GM10266 (cell line): ENCODE measurements around the gene PLA2G1B.
A peak's percentile ranks its signal among the peaks of the same experiment; 100 is the strongest.
"Not testable (repeated sequence)": the region's sequence is repeated elsewhere in the genome, so short reads cannot be mapped to it uniquely, and the experiment has no call there.

Experiments used
- DNase-seq: peaks from one replicate; pipeline ENCODE4 v3.0.0; 2012; ENCODE audit errors: extremely low spot score
- CTCF ChIP-seq: IDR thresholded peaks from 2 replicates; pipeline ENCODE4 v1.5.1; 2012; ENCODE audit warnings: mild to moderate bottlenecking, low read depth; ENCODE audit not compliant: control insufficient read depth, insufficient read depth; ENCODE audit errors: missing control alignments

The PLA2G1B gene

DNA sequence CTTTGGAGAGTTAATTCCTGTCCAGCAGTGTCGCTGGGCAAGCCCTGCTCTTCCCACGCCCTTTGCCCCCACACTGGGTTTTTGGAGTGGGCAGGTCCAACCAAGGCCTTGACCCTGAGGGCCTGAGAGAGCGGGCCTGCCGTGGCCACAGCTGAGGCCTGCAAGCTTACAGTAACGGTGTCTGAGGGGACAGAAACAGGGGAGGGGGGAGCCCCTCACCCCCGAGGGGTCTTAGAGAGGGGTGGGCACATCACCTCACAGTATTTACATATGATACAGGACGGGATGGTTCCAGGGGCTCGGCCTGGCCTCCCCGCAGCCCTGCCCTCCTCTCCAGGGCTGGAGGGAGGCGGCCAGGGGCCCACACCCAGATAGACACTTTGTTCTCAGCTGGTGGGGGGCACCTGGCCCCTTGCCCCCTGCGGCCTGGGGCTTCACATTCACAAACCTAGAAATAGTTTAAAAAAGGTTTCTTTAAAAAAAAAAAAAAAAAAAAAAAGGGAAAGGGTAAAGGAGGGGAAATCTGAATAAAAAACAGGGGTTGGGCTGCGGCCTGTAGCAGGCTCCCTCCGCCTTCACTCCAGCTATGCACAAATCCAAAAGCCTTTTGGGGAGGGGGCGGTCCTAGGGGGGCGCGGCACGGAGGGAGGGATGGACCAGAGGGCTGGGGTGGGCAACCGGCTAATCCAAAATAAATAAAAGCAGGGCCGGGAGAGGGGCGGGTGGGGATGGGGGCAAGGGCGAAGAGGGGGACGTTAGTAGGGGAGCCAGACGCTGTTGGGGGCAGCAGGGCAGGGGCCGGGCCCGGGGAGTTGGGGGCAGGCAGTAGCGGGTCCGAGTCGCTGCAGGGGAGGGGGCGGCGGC, 14.8 kb upstream of the PLA2G1B start:
- TF ChIP-seq CTCF: no peak
- DNase-seq: peak; percentile 6

DNA sequence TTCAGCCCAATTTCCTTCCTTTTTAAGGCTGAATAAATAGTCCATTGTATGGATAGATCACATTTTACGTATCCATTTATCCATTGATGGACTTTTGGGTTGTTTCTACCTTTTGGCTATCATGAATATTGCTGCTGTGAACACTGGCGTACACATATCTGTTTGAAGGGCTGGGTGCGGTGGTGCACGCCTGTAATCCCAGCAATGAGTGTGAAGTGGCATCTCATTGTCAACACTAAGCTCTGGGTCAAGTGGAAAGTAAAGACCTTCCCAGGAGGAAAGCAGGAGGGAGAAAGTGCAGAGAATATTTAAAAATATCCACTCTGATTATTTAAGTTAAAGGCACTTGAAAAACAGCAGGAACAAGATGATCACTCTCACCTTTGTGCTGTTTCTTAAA, 11.7 kb upstream of the PLA2G1B start:
- no peak for TF ChIP-seq CTCF
- DNase-seq: no peak

DNA sequence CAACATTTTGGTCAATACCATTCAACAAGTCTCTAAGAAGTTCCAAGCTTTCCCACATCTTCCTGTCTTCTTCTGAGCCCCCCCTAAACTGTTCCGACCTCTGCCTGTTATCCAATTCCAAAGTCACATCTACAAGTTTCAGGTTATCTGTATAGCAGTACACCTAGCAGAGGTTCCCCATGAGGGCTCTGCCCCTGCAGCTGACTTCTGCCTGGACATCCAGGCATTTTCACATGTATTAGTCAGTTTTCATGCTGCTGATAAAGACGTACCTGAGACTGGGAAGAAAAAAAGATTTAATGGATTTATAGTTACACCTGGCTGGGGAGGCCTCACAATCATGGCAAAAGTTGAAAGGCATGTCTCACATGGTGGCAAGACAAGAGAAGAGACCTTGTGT, 10.2 kb upstream of the PLA2G1B start:
- TF ChIP-seq CTCF: no peak
- no peak for DNase-seq

DNA sequence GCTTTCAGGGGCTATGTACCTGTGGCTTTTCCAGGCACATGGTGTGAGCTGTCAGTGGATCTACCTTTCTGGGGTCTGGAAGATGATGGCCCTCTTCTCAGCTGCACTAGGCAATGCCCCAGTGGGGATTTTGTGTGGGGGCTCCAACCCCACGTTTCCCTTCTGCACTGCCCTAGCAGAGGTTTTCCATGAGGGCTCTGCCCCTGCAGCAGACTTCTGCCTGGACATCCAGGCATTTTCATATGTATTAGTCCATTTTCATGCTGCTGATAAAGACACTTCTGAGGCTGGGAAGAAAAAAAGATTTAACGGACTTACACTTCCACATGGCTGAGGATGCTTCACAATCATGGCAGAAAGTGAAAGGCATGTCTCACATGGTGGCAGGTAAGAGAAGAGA, 8.8 kb upstream of the PLA2G1B start:
- not testable (repeated sequence) for DNase-seq

GRCh38 chr12:120335447-120335846, 7.9 kb upstream of the PLA2G1B start:
- peak; percentile 8 for DNase-seq
- TF ChIP-seq CTCF: peak; percentile 58

DNA sequence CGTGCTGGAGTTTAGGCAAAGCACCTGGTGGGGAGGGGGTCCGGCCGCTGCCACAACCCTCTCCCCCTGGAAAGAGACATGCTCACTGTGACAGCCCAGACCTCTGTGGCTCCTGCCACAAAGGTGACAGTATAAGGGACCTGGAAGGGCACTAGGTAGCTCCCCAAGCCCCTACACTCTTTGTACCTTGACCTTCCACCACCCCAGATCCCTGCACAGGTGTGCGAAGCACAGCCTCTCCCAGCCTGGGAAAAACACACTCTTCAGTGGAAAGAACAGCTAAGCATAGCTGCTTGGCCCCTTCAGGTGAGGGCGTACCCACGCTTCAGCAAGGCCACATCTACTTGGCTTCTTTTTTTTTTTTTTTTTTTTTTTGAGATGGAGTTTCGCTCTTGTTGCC, 4.9 kb upstream of the PLA2G1B start:
- no peak for TF ChIP-seq CTCF
- no peak for DNase-seq

DNA sequence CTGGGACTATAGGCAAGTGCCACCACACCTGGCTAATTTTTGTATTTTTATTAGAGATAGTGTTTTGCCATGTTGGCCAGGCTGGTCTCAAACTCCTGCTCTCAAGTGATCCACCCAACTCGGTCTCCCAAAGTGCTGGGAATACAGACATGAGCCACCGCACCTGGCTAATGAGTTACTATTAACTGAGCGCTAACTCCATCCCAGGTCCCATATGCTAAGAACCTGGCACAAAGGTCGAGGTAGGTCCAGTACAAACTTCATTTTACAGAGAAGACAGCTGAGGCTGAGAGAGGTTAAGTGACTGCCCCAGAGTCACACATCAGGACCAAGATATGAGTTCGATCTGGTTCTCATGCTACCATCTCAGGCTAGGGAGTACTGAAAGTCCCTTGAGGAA, 4.5 kb upstream of the PLA2G1B start:
- no peak for TF ChIP-seq CTCF

More for the DNA sequence above, 4.5 kb upstream of the PLA2G1B start:
- DNase-seq: no peak
